Fibroblast of skin of abdomen (primary cell): ENCODE results near the gene TXNRD1.
"Not testable (repeated sequence)": the region's sequence is repeated elsewhere in the genome, so short reads cannot be mapped to it uniquely, and the experiment has no call there.

Experiments
- DNase-seq: peaks from one replicate; pipeline ENCODE4 v3.0.0-alpha.2; 2013

The TXNRD1 gene

DNA sequence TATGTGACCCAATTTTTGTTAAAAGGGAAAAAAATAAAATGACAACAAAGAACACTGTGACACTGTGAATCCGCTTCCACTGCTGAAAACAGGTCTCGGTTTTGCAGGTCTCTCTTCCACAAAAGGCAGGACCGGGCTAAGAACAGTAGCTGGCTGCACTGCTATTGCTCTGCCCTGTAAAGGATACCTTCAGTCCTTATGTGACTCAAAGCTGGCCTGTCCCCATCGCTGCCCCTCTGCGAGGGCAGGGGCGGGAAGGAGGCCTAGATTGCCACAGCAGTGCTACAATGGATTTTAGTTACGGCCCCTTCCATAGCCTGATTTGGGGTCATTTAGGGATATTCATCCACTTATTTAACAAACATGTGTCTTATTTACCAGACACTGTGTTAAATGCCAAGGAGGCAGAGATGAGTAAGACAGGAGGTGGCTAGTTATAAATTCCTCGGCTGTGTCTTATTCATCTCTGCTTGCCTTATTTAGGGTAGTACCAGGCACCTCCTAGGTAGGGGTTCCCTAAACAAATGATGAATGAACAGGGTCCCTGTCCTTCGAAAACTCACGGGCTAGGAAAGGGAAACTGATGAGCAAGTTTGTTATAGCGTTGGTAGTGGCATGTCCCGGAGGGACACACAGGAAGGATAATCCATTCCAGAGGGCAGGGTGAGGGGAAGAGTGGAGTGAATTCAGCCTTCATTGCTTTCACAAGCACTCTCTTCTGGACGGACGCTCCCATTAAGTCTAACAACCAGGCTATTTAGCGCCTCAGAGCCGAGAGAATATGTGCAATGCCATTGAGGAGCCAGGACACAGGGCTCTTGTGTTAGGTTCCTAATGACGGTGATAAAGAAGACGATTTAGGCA lies 161.3 kb downstream of the TXNRD1 start:
- peak; percentile 28 for DNase-seq

- no peak for DNase-seq
Measured at GRCh38 chr12:104377514-104377812, 161.9 kb downstream of the TXNRD1 start.

- DNase-seq, result no peak
Measured at GRCh38 chr12:104378427-104378826, 162.8 kb downstream of the TXNRD1 start.

GRCh38 chr12:104381341-104381730 lies 165.8 kb downstream of the TXNRD1 start:
- DNase-seq, result no peak

GRCh38 chr12:104381731-104382480 lies 166.3 kb downstream of the TXNRD1 start:
- DNase-seq, result peak; percentile 72

GRCh38 chr12:104384141-104384880 lies 168.7 kb downstream of the TXNRD1 start:
- no peak for DNase-seq

GRCh38 chr12:104385510-104385909 lies 169.9 kb downstream of the TXNRD1 start:
- DNase-seq, result no peak

GRCh38 chr12:104386461-104386860 lies 170.9 kb downstream of the TXNRD1 start:
- DNase-seq, result no peak

DNA sequence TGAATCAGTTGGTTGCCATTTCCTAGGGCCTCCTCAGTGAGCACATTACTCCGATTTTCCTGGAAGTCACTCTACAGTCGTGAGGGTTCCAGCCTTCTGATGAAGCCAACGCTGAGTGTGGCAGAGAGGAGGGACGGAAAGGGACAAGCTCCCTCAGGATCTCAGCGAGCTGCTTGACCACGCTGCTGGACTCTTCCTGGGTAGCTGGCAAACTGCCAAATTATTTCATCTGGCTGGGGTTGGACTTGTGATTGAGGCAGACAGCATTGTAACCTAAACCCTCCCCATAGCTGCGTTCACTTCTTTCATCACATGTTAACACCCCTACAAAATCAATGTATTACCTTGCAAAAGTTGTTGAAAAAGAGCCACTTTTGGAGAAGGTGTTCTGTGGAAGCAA lies 171.6 kb downstream of the TXNRD1 start:
- DNase-seq, result no peak

GRCh38 chr12:104394086-104394485 lies 178.5 kb downstream of the TXNRD1 start:
- not testable (repeated sequence) for DNase-seq
